HEK293T (cell line): Measurements from ENCODE around the gene LIN28B.
"Not testable (repeated sequence)": the region's sequence is repeated elsewhere in the genome, so short reads cannot be mapped to it uniquely, and the experiment has no call there.

Source experiments
- ARNT ChIP-seq: fragments of 450-650 bp; IDR thresholded peaks from 2 replicates; pipeline ENCODE4 v1.6.1; 2017; ENCODE audit warnings: mild to moderate bottlenecking
- ELF4 ChIP-seq: fragments of 450-650 bp; IDR thresholded peaks from 2 replicates; pipeline ENCODE4 v1.6.1; 2017; ENCODE audit warnings: antibody characterized with exemption
- FOXA1 ChIP-seq: fragments of 450-650 bp; IDR thresholded peaks from 2 replicates; pipeline ENCODE4 v1.6.1; 2016; ENCODE audit warnings: mild to moderate bottlenecking
- FOXK2 ChIP-seq: fragments of 450-650 bp; IDR thresholded peaks from 2 replicates; pipeline ENCODE4 v1.6.1; 2016; ENCODE audit warnings: mild to moderate bottlenecking
- FOXM1 ChIP-seq: fragments of 450-650 bp; IDR thresholded peaks from 2 replicates; pipeline ENCODE4 v1.6.1; 2017; ENCODE audit warnings: mild to moderate bottlenecking, borderline replicate concordance
- HDGF ChIP-seq: fragments of 450-650 bp; IDR thresholded peaks from 2 replicates; pipeline ENCODE4 v1.6.1; 2017; ENCODE audit warnings: antibody characterized with exemption, borderline replicate concordance
- SP1 ChIP-seq: fragments of 450-650 bp; IDR thresholded peaks from 2 replicates; pipeline ENCODE4 v1.6.1; 2017

GRCh38 chr6:105076418-105076817 lies 119.5 kb downstream of the LIN28B start:
- not testable (repeated sequence) for TF ChIP-seq FOXM1, SP1, ARNT, ELF4, FOXA1, HDGF, FOXK2
